ENCODE results near the gene CD300C. TPM values are rescaled to one million over a fixed set of nuclear protein-coding genes. Genes with fewer than 3 reads are reported as not detected.
A peak's percentile ranks its signal among the peaks of the same experiment; 100 is the strongest.

CD300C gene
- total and polyA plus RNA-seq, 10 of the 15 experiments (the other 5 are each of a cell fraction or from before 2014, with no cell fraction given): 0.12 to 0.38 (median 0.23) TPM; not detected in 3

- no peak for TF ChIP-seq ZNF384 (IDR thresholded peaks at IDR 0.05; ENCODE audit: borderline replicate concordance, low read depth, low read length)
- TF ChIP-seq POU2F2 (IDR thresholded peaks at IDR 0.05; ENCODE audit: borderline replicate concordance, low read depth, low read length): 0 out of 3 replicates have a peak, but pooled peaks have one; percentile 11
- peak; percentile 54; the same call in 1 of the 2 replicates for TF ChIP-seq SPI1 (IDR thresholded peaks at IDR 0.05; ENCODE audit: borderline replicate concordance, insufficient read depth, low read depth, low read length)
- TF ChIP-seq DPF2 (IDR thresholded peaks at IDR 0.05): 0 out of 2 replicates have a peak, but pooled peaks have one; percentile 37
- TF ChIP-seq BACH1 (IDR thresholded peaks at IDR 0.05; ENCODE audit: borderline replicate concordance): no peak
- TF ChIP-seq SUPT20H (IDR thresholded peaks at IDR 0.05; ENCODE audit: borderline replicate concordance, control insufficient read depth, low read depth, low read length): no peak
- no peak for TF ChIP-seq PAX5 (IDR thresholded peaks at IDR 0.05; ENCODE audit: borderline replicate concordance, low read depth, low read length)
- TF ChIP-seq CHD4 (IDR thresholded peaks at IDR 0.05): no peak
- TF ChIP-seq SIN3A (IDR thresholded peaks at IDR 0.05; ENCODE audit: low read depth, low read length): no peak
- TF ChIP-seq, protein P1, sequence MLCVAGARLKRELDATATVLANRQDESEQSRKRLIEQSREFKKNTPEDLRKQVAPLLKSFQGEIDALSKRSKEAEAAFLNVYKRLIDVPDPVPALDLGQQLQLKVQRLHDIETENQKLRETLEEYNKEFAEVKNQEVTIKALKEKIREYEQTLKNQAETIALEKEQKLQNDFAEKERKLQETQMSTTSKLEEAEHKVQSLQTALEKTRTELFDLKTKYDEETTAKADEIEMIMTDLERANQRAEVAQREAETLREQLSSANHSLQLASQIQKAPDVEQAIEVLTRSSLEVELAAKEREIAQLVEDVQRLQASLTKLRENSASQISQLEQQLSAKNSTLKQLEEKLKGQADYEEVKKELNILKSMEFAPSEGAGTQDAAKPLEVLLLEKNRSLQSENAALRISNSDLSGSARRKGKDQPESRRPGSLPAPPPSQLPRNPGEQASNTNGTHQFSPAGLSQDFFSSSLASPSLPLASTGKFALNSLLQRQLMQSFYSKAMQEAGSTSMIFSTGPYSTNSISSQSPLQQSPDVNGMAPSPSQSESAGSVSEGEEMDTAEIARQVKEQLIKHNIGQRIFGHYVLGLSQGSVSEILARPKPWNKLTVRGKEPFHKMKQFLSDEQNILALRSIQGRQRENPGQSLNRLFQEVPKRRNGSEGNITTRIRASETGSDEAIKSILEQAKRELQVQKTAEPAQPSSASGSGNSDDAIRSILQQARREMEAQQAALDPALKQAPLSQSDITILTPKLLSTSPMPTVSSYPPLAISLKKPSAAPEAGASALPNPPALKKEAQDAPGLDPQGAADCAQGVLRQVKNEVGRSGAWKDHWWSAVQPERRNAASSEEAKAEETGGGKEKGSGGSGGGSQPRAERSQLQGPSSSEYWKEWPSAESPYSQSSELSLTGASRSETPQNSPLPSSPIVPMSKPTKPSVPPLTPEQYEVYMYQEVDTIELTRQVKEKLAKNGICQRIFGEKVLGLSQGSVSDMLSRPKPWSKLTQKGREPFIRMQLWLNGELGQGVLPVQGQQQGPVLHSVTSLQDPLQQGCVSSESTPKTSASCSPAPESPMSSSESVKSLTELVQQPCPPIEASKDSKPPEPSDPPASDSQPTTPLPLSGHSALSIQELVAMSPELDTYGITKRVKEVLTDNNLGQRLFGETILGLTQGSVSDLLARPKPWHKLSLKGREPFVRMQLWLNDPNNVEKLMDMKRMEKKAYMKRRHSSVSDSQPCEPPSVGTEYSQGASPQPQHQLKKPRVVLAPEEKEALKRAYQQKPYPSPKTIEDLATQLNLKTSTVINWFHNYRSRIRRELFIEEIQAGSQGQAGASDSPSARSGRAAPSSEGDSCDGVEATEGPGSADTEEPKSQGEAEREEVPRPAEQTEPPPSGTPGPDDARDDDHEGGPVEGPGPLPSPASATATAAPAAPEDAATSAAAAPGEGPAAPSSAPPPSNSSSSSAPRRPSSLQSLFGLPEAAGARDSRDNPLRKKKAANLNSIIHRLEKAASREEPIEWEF (IDR thresholded peaks at IDR 0.05; ENCODE audit: insufficient replicate concordance, low read depth, low read length): no peak
- peak; percentile 24; the same call in 1 of the 2 replicates for TF ChIP-seq NFIC (IDR thresholded peaks at IDR 0.05; ENCODE audit: low read depth, low read length)
- TF ChIP-seq RCOR1 (conservative IDR thresholded peaks at IDR 0.05; ENCODE audit: low read depth, low read length): no peak
- peak; percentile 76 for TF ChIP-seq MTA2 (IDR thresholded peaks at IDR 0.05; ENCODE audit: low read depth)
- TF ChIP-seq, protein P2, sequence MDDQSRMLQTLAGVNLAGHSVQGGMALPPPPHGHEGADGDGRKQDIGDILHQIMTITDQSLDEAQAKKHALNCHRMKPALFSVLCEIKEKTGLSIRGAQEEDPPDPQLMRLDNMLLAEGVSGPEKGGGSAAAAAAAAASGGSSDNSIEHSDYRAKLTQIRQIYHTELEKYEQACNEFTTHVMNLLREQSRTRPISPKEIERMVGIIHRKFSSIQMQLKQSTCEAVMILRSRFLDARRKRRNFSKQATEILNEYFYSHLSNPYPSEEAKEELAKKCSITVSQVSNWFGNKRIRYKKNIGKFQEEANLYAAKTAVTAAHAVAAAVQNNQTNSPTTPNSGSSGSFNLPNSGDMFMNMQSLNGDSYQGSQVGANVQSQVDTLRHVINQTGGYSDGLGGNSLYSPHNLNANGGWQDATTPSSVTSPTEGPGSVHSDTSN (IDR thresholded peaks at IDR 0.05; ENCODE audit: insufficient replicate concordance, low read depth, low read length): no peak
- no peak for TF ChIP-seq ZNF592 (IDR thresholded peaks at IDR 0.05)
- peak; percentile 57; the same call in 1 of the 2 replicates for TF ChIP-seq RELB (IDR thresholded peaks at IDR 0.05; ENCODE audit: low read depth)
Observed at GRCh38 chr17:74520016-74520434, 25.9 kb downstream of the CD300C start (continued).

Measured in GM12878 (cell line).